GM06990 (cell line): ENCODE data around the gene CRCP.

Experiments used
- DNase-seq: peaks from one replicate; pipeline ENCODE4 v3.0.0-alpha.2; 2011; ENCODE audit not compliant: insufficient read length; ENCODE audit errors: extremely low read depth
- H3K27me3 ChIP-seq: replicated peaks from 2 replicates; pipeline ENCODE4 v1.6.0; 2011; ENCODE audit warnings: low read length; ENCODE audit not compliant: control insufficient read depth, insufficient read depth
- H3K36me3 ChIP-seq: 2 replicates; pipeline ENCODE4 v1.5.1; 2011; ENCODE audit warnings: low read length; ENCODE audit not compliant: control insufficient read depth, insufficient read depth
- H3K4me3 ChIP-seq: replicated peaks from 2 replicates; pipeline ENCODE4 v1.5.1; 2011; ENCODE audit warnings: low read depth, mild to moderate bottlenecking, control low read depth, low read length
- CTCF ChIP-seq: IDR thresholded peaks from 2 replicates; pipeline ENCODE4 v1.5.1; 2011; ENCODE audit warnings: low read length, control low read depth, mild to moderate bottlenecking, inconsistent platforms; ENCODE audit not compliant: insufficient read depth, poor library complexity, severe bottlenecking

Gene CRCP

GRCh38 chr7:66198469-66198868 lies 83.8 kb downstream of the CRCP start:
- TF ChIP-seq CTCF = no peak
- no peaks in the 10 kb centered on the region for H3K27me3 ChIP-seq
- DNase-seq = no peak
- no peaks in the 10 kb centered on the region for H3K36me3 ChIP-seq
- no peak overlapping the region for H3K4me3 ChIP-seq

GRCh38 chr7:66198956-66199355 lies 84.3 kb downstream of the CRCP start:
- H3K27me3 ChIP-seq = no peaks in the 10 kb centered on the region
- no peak overlapping the region for H3K4me3 ChIP-seq
- DNase-seq = no peak
- TF ChIP-seq CTCF = no peak
- no peaks in the 10 kb centered on the region for H3K36me3 ChIP-seq

GRCh38 chr7:66202441-66202840 lies 87.8 kb downstream of the CRCP start:
- TF ChIP-seq CTCF = no peak
- Histone ChIP-seq H3K4me3 (no peak overlapping the region), H3K36me3 (no peaks in the 10 kb centered on the region), H3K27me3 (no peaks in the 10 kb centered on the region)
- no peak for DNase-seq
